ENCODE results near the gene ADAMTS18.
"Not testable (repeated sequence)": the region's sequence is repeated elsewhere in the genome, so short reads cannot be mapped to it uniquely, and the experiment has no call there.

Gene ADAMTS18

DNA sequence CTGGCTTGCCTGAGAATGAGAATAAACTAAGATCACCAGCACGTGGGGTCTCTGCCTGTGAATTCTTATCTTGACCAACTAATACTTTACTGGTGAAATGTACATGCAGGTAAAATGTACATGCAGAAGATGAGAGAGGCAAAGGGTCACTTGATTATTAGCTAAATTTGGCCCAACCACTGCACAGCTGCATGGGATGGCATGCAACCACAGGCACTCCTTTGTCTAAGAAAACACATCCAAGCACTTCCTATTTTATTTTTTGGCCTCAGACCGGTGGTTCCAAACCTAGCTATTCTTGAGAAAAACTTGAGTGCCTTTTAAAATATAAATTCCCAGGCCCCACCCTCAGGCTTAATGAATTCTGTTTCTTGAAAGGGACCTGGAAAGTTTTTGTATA, 157.7 kb downstream of the ADAMTS18 start:
- DNase-seq, result no peak

DNA sequence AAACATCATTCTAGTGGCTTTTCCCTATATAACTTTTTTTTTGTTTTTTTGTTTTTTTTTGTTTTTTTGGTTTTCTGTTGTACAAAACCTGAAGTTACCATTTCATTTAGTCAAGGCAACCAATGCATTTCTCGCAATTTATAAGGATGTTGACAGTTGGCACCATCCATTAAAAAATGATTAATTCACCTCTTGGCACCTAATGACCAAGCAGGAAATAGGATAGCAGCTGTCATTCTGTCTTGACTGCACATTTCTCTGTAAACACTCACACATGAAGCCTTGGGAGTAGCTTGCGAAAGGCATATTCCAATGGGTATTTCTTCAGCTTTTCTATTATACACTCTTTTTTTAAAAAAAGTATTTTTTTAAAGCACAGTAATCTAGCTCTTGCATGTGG, 158.2 kb downstream of the ADAMTS18 start:
- no peak for DNase-seq

DNA sequence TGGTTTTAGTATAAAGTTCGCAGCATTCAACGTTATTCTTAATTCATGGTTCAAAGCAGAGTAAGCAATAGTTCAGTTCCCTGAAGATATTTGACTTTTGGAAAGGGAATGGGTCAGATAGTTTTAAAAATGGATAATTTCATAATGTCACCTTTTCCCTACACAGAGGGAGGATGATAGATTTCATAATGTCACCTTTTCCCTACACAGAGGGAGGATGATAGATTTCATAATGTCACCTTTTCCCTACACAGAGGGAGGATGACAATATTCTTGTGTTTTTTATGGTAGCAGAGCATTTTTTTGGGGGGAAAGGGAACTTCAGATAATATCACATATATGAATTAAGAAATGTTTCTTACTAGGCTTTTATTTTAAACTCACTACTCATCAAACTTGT, 159.5 kb downstream of the ADAMTS18 start:
- not testable (repeated sequence) for DNase-seq

DNA sequence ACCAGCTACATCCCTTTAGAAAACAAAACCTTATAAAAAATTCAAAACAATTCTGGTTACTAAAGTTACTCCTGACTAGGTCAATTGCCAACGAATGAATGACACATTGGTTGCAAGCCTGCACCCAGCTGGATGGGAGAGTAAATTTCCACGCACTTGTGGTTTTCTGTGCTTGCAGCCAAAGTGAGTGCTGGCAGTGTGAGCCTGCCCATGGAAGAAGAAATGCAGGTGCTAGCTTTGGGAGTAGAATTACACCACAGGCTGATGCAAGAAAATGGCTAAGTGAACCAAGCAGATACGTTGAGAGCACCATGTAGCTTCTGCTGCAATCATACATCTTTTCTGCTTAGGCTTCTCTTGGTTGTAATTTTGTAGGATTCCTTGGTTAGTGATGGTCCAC, 161.0 kb downstream of the ADAMTS18 start:
- no peak for DNase-seq

DNA sequence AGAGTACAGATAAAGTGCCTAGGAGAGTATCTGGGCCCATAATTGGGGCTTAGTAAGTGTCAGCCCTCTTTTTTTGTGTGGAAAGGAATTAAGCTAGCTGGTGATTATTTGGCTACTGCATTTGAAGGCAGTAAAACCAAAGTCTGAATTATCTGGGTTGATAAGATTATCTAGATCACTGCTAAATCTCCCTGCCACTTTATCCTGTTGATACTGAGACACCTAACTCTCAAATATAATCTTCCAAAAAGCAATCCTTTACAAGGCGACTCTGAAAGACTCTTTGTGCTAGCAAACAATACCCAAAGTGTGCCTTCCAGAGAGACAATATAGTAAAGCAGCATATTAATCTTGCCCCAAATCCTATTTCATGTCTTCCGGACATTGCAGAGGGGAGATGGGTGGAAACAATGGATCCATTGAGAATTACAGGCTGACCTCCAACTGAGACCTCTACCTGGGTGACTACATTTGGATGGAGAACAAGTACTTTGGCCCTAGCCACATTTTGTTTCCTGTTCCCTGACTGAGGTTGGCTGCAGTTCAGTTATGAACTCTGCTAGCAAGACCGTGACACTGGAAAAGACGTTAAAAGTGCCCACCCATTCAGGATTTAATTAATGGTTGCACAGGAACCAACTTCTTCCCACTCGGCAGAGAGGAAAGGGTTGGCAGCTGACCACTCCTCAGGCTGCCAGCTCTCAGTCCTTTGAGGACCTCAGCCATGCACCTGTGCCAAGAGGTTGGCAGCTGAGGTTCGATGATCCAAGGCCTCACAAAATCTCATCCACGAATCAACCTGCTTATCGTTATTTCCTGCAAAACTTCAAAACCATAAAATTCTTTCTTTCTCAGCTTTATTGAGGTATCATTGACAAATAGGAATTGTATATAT, 163.1 kb downstream of the ADAMTS18 start:
- no peak for DNase-seq

DNA sequence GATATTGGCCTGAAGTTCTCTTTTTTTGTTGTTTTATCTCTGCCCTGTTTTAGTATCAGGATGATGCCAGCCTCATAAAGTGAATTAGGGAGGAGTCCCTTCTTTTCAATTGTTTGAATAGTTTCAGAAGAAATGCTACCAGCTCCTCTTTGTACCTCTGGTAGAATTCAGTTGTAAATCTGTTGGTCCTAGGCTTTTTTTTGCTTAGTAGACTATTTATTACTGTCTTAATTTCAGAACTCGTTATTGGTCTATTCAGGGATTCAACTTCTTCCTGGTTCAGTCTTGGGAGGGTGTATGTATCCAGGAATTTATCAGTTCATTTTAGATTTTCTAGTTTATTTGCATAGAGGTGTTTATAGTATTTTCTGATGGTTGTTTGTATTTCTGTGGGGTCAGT, 168.6 kb downstream of the ADAMTS18 start:
- not testable (repeated sequence) for DNase-seq

DNA sequence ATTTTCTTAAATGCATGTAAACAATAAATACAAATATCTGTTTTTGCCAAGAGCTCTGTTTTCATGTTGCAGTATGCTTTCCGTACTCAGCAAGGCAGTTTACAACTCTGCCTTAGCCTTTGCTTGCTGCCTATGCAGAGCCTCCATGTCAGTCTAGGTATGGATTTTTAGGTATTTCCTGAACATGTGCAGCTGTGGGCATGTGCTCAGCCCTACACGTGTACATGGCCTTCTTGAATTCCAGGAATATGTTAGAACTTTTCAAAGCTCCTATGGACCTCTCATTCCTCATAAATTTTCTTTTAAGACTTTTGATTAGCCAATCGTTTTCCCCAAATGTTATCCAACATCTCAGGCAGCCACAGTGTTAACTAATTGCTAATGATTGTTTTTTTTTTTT, 171.9 kb downstream of the ADAMTS18 start:
- DNase-seq, result no peak

DNA sequence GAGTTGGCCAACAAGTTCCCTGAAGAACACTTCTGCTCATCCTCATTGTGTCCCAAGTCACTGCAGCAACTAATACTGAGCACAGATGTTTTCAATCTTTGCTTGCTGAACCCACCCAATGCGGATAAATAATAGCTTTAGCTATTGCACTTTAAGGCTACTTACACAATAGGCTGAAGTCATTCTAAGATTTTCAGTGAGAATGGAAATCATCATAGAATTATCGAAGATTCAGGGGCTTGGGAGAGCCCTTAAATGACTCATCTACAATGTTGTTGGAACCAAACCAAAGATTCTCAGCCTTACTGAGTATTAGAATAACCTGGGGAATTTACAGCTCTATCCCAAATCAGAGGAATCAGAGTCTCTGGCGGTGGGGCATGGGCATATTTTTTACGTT, 184.4 kb downstream of the ADAMTS18 start:
- no peak for DNase-seq

DNA sequence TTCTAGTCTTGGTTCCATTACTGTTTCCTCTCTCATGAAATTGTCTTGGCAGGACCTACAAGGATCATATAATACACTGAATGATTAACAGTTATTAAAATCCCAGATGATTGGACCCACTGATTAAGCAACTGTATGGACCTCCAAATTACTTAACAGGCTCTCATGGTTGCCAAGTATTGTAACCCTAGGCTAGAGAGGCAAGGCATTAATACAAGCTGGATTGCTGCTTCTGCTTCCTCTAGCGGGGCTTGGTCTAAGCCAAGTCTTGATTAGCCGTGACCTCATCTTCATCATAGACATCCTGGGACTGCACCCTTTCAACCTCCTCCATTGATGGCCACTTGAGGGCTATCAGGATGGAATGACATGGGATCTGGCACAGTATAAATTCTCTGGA, 188.7 kb downstream of the ADAMTS18 start:
- DNase-seq, result no peak

DNA sequence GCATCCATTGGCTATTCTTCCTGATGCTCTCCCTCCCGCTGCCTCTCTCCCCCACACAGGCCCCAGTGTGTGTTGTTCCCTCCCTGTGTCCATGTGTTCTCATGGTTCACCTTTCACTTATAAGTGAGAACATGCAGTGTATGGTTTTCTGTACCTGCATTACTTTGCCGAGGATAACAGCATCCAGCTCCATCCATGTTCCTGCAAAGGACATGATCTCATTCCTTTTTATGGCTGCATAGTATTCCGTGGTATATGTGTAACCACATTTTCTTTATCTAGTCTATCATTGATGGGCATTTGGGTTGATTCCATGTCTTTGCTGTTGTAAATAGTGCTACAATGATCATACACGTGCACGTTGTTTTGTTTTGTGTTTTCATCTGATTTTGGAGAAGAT, 192.4 kb downstream of the ADAMTS18 start:
- DNase-seq, result not testable (repeated sequence)

DNA sequence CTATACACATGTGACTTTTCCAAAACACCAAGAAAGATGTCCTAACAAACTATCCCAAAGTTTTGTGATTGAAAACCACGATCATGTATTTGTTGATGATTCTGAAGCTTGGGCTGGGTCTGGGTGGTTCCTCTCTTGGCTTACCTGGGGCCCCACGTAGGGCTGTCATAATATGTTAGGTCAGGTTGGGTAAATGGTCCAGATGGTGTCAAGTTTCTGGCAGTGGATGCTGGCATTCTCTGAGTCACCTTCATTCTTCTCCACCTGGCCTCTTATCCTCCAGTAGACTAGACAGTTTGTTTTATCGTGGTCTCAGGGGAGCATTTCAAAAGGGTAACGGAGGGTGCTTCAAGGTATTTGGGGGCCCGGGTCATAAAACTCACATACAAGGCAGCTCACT, 196.2 kb downstream of the ADAMTS18 start:
- no peak for DNase-seq

DNA sequence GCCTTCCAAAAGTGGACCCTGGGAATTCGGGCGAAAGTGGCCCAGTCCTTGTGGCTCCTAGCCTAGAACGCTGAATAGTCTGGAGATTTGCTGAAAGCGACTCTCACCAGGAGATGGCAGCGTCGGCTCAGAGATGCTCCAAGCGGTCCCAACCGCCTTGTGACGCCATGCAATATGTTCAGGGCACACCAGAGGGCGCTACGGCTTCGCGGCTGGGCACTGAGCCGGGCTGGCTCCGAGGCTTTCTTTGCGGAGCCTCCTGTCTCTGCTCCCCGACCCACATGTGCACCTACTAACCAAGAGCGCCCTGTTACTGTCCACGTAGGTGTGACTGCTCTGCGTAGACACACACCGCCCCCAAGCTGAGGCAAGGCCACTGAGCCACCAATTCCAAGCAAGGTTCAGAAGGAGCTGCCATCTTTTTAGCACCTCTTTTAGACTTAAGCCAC, 198.7 kb downstream of the ADAMTS18 start:
- DNase-seq, result peak; percentile 66 to 79

DNA sequence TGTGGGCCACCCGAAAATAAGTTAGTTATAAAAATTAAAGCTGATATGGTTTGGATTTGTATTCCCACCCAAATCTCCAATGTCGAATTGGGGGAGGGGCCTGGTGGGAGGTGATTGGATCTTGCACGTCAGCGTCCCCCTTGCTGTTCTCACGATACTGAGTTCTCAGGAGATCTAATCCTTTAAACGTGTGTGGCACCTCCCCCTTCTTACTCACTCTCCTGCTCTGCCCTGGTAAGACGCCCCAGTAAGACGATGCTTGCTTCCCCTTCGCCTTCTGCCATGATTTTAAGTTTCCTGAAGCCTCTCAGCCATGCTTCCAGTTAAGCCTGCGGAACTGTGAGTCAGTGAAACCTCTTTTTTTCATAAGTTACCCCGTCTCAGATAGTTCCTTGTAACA, 200.2 kb downstream of the ADAMTS18 start:
- DNase-seq, result no peak

DNA sequence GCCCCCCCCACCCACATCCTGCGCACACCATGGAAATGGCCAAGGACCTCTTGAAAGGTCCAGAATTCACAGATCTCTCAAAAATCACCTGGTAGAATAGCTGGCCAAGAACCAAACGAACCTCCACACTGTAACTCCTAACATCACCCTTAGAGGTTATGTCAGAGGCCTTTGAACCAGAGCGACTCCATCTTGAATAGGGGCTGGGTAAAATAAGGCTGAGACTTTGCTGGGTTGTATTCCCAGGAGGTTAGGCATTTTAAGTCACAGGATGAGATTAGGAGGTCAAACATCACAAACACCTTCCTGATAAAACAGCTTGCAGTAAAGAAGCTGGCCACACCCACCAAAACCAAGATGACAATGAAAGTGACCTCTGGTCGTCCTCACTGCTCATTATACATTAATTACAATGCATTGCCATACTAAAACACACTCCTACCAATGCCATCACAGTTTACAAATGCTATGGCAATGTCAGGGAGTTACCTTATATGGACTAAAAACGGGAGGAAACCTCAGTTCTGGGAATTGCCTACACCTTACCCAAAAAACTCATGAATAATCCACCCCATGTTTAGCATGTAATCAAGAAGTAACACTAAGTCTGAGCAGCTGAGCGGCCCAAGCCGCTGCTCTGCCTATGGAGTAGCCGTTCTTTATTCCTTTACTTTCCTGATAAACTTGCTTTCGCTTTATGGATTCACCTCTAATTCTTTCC, 200.9 kb downstream of the ADAMTS18 start:
- no peak for DNase-seq

All from NCI-H2081 (cell line).